H1 (cell line): ENCODE measurements around the gene NTN5. TPM values are rescaled to one million over a fixed set of nuclear protein-coding genes. Genes with fewer than 3 reads are reported as not detected.

Experiments used
- CTCF ChIA-PET: fragments of 300-600 bp; sonication (Branson Sonifier 250); formaldehyde crosslinking; loops from one replicate; lab custom pipeline; 2021; ENCODE audit not compliant: partially characterized antibody; lab: Charles Lee
- POLR2A ChIA-PET: fragments of 300-600 bp; sonication (Branson Sonifier 250); formaldehyde crosslinking; loops from one replicate; lab custom pipeline; 2021; ENCODE audit warnings: inconsistent platforms; ENCODE audit not compliant: partially characterized antibody; lab: Charles Lee
- DNase-seq, 2 experiments: peaks; one replicate each; pipeline versions ENCODE4 v3.0.0 to v3.0.0-alpha.2; 2010 to 2022; ENCODE audit warnings: low spot score in 2 of 2, low read depth in 1 of 2, mixed read lengths in 1 of 2
- FAIRE-seq: peaks from 2 replicates; lab custom pipeline; 2011; peaks lifted over from hg19 to GRCh38; lab: Jason Lieb, UNC
- H2AFZ ChIP-seq: 2 replicates; pipeline ENCODE4 v1.8.1; 2012; ENCODE audit warnings: low read length, inconsistent platforms
- H2AK5ac ChIP-seq: 2 replicates; pipeline ENCODE4 v1.6.1; 2013; ENCODE audit warnings: low read depth, low read length
- H2BK120ac ChIP-seq: replicated peaks from 2 replicates; pipeline ENCODE3; 2013; ENCODE audit warnings: low read depth, low read length, inconsistent platforms
- H2BK12ac ChIP-seq: 2 replicates; pipeline ENCODE4 v1.6.1; 2013; ENCODE audit warnings: low read depth, low read length
- H2BK15ac ChIP-seq: 2 replicates; pipeline ENCODE4 v1.6.1; 2013; ENCODE audit warnings: low read length
- H2BK20ac ChIP-seq: 2 replicates; pipeline ENCODE4 v1.6.1; 2013; ENCODE audit warnings: low read length
- H2BK5ac ChIP-seq: 2 replicates; pipeline ENCODE4 v1.6.1; 2013; ENCODE audit warnings: low read depth, low read length
- H3K14ac ChIP-seq: 2 replicates; pipeline ENCODE4 v1.6.1; 2013; ENCODE audit warnings: inconsistent platforms; ENCODE audit not compliant: insufficient read length
- H3K18ac ChIP-seq: 2 replicates; pipeline ENCODE4 v1.6.1; 2013; ENCODE audit warnings: low read length; ENCODE audit errors: extremely low read depth
- H3K23ac ChIP-seq: 2 replicates; pipeline ENCODE4 v1.6.1; 2013; ENCODE audit warnings: inconsistent platforms; ENCODE audit not compliant: insufficient read length
- H3K23me2 ChIP-seq: 2 replicates; pipeline ENCODE4 v1.6.1; 2013; ENCODE audit warnings: low read depth, low read length
- H3K27ac ChIP-seq: 2 replicates; pipeline ENCODE4 v1.6.1; 2011; ENCODE audit warnings: low read depth, low read length, inconsistent platforms
- H3K27me3 ChIP-seq, 4 experiments: replicated peaks in 1 of 4; 1 replicate in 1 of 4; 2 replicates in 3 of 4; pipeline versions ENCODE4 v1.6.1 to v1.8.1; 2011 to 2013; ENCODE audit warnings: low read length in 3 of 4, mild to moderate bottlenecking in 3 of 4, inconsistent platforms in 2 of 4, mixed read lengths in 2 of 4, moderate library complexity in 1 of 4; ENCODE audit not compliant: control insufficient read depth in 3 of 4, insufficient read depth in 3 of 4; ENCODE audit errors: extremely low read depth in 1 of 4
- H3K36me3 ChIP-seq, 4 experiments: 2 replicates each; pipeline versions ENCODE4 v1.6.1 to v1.8.1; 2011 to 2013; ENCODE audit warnings: mild to moderate bottlenecking in 4 of 4, low read length in 3 of 4, moderate library complexity in 2 of 4, control low read depth in 1 of 4, inconsistent platforms in 1 of 4; ENCODE audit not compliant: insufficient read depth in 4 of 4, control insufficient read depth in 2 of 4
- H3K4ac ChIP-seq: replicated peaks from 2 replicates; pipeline ENCODE3; 2013; ENCODE audit warnings: low read length, low read depth, mixed read lengths, inconsistent platforms; ENCODE audit not compliant: insufficient read length
- H3K4me1 ChIP-seq, 4 experiments: replicated peaks in 1 of 4; 1 replicate in 1 of 4; 2 replicates in 3 of 4; pipeline versions ENCODE4 v1.6.1 to v1.8.1; 2011 to 2013; ENCODE audit warnings: low read length in 3 of 4, inconsistent platforms in 2 of 4, mixed read lengths in 1 of 4; ENCODE audit not compliant: insufficient read depth in 4 of 4, control insufficient read depth in 3 of 4
- H3K4me2 ChIP-seq, 2 experiments: 2 replicates each; pipeline versions ENCODE4 v1.6.1 to v1.8.1; 2011 to 2013; ENCODE audit warnings: low read depth in 2 of 2, low read length in 2 of 2, control low read depth in 1 of 2, inconsistent platforms in 1 of 2, mild to moderate bottlenecking in 1 of 2; ENCODE audit not compliant: insufficient read depth in 1 of 2
- H3K4me3 ChIP-seq, 4 experiments: fragments of 200-600, 300-600 bp in 1 of 4; sonication (generic), shearing (Covaris generic), sonication (Bioruptor Twin) in 1 of 4; 2 replicates each; pipeline versions ENCODE4 v1.5.1 to v1.8.1; 2011 to 2016; ENCODE audit warnings: low read length in 4 of 4, low read depth in 3 of 4, control low read depth in 2 of 4, inconsistent platforms in 2 of 4, mild to moderate bottlenecking in 2 of 4, mixed read lengths in 1 of 4, moderate library complexity in 1 of 4; ENCODE audit not compliant: insufficient read depth in 2 of 4; ENCODE audit errors: extremely low read depth in 1 of 4
- H3K56ac ChIP-seq: replicated peaks from 2 replicates; pipeline ENCODE3; 2013; ENCODE audit warnings: low read depth, mild to moderate bottlenecking, mixed read lengths, low read length, inconsistent platforms; ENCODE audit not compliant: insufficient read length
- H3K79me1 ChIP-seq: 2 replicates; pipeline ENCODE4 v1.6.1; 2013; ENCODE audit warnings: low read depth, low read length, control low read depth
- H3K79me2 ChIP-seq, 2 experiments: 2 replicates each; pipeline versions ENCODE4 v1.6.1 to v1.8.1; 2012 to 2013; ENCODE audit warnings: low read length in 2 of 2, mild to moderate bottlenecking in 2 of 2, inconsistent platforms in 1 of 2; ENCODE audit not compliant: insufficient read depth in 2 of 2, control insufficient read depth in 1 of 2
- H3K9ac ChIP-seq, 4 experiments: replicated peaks in 1 of 4; 1 replicate in 1 of 4; 2 replicates in 3 of 4; pipeline versions ENCODE4 v1.6.1 to v1.8.1; 2011 to 2013; ENCODE audit warnings: low read depth in 3 of 4, low read length in 3 of 4, control low read depth in 2 of 4, mild to moderate bottlenecking in 2 of 4, moderate library complexity in 2 of 4, inconsistent platforms in 1 of 4; ENCODE audit errors: extremely low read depth in 1 of 4
- H3K9me3 ChIP-seq, 2 experiments: 2 replicates each; pipeline versions ENCODE4 v1.6.1 to v1.8.1; 2012 to 2013; ENCODE audit warnings: mild to moderate bottlenecking in 2 of 2, moderate library complexity in 2 of 2, control low read depth in 1 of 2, inconsistent platforms in 1 of 2, low read depth in 1 of 2, low read length in 1 of 2, mixed read lengths in 1 of 2; ENCODE audit not compliant: insufficient read depth in 2 of 2
- H4K20me1 ChIP-seq, 2 experiments: replicated peaks in 1 of 2; 2 replicates each; pipeline versions ENCODE3 to v1.8.1; 2011 to 2013; ENCODE audit warnings: inconsistent platforms in 2 of 2, low read length in 2 of 2, mild to moderate bottlenecking in 1 of 2; ENCODE audit not compliant: insufficient read depth in 2 of 2, control insufficient read depth in 1 of 2
- H4K5ac ChIP-seq: 2 replicates; pipeline ENCODE4 v1.6.1; 2013; ENCODE audit warnings: low read length, low read depth, mixed read lengths, inconsistent platforms; ENCODE audit not compliant: insufficient read length
- H4K8ac ChIP-seq: 2 replicates; pipeline ENCODE4 v1.8.0; 2013; ENCODE audit warnings: mild to moderate bottlenecking, moderate library complexity, low read length, inconsistent platforms; ENCODE audit not compliant: insufficient read depth; ENCODE audit errors: extremely low read depth
- H4K91ac ChIP-seq: replicated peaks from 2 replicates; pipeline ENCODE3; 2013; ENCODE audit warnings: low read length, mixed read lengths, inconsistent platforms; ENCODE audit not compliant: insufficient read length
- BACH1 ChIP-seq: IDR thresholded peaks from 2 replicates; pipeline ENCODE4 v1.6.1; 2012; ENCODE audit warnings: low read length, improper control_type of control experiment
- BRCA1 ChIP-seq: IDR thresholded peaks from 2 replicates; pipeline ENCODE4 v1.6.1; 2012; ENCODE audit warnings: low read depth, low read length, improper control_type of control experiment
- CBX8 ChIP-seq: fragments of 300-800, 300-1000 bp; sonication (generic); IDR thresholded peaks from 2 replicates; pipeline ENCODE4 v1.7.1; 2016; ENCODE audit warnings: low read depth, low read length, borderline replicate concordance
- KDM4A ChIP-seq: IDR thresholded peaks from one replicate; pipeline ENCODE4 v1.7.1; 2012; ENCODE audit warnings: low read depth, mild to moderate bottlenecking, moderate library complexity, low read length, inconsistent platforms; ENCODE audit not compliant: severe bottlenecking
- MAX ChIP-seq: IDR thresholded peaks from 2 replicates; pipeline ENCODE4 v1.6.1; 2012; ENCODE audit warnings: inconsistent platforms
- NANOG ChIP-seq: IDR thresholded peaks from 2 replicates; pipeline ENCODE4 v1.6.1; 2011; ENCODE audit warnings: low read length, low read depth, mild to moderate bottlenecking, inconsistent platforms; ENCODE audit not compliant: insufficient read depth, poor library complexity, severe bottlenecking
- POLR2A ChIP-seq, 2 experiments: IDR thresholded peaks; 1 replicate in 1 of 2; 2 replicates in 1 of 2; pipeline ENCODE4 v1.6.1; 2011; ENCODE audit warnings: low read depth in 2 of 2, low read length in 2 of 2, mild to moderate bottlenecking in 2 of 2; ENCODE audit errors: control extremely low read depth in 1 of 2
- POLR2AphosphoS5 ChIP-seq: IDR thresholded peaks from 2 replicates; pipeline ENCODE4 v1.6.1; 2011; ENCODE audit warnings: low read depth, low read length
- SIX5 ChIP-seq: IDR thresholded peaks from 2 replicates; pipeline ENCODE4 v1.6.1; 2011; ENCODE audit warnings: mild to moderate bottlenecking, low read depth, low read length
- SP4 ChIP-seq: IDR thresholded peaks from 2 replicates; pipeline ENCODE4 v1.6.1; 2012; ENCODE audit warnings: low read length, inconsistent platforms
- TCF12 ChIP-seq: IDR thresholded peaks from 2 replicates; pipeline ENCODE4 v1.6.1; 2011; ENCODE audit warnings: low read depth, mild to moderate bottlenecking, low read length
- TEAD4 ChIP-seq: IDR thresholded peaks from 2 replicates; pipeline ENCODE4 v1.6.1; 2012; ENCODE audit warnings: low read depth, low read length, inconsistent platforms, mixed read lengths
- WGBS, 2 experiments: shearing (Covaris generic) in 1 of 2; methylation state at CpG; one replicate each; pipeline versions ENCODE4 v1.1.6 to v1.1.7; 2013 to 2015; ENCODE audit warnings: low lambda C conversion rate in 2 of 2, mixed read lengths in 2 of 2, inconsistent platforms in 1 of 2, low coverage in 1 of 2, missing lambda C conversion rate in 1 of 2; ENCODE audit not compliant: insufficient replicate concordance in 2 of 2, insufficient coverage in 1 of 2, insufficient read length in 1 of 2; ENCODE audit errors: extremely low coverage in 1 of 2, missing lambda C conversion rate in 1 of 2; 5-methylcytosine and 5-hydroxymethylcytosine counted together
- polyA plus RNA-seq, 7 experiments: library from polyadenylated mRNA; depleted of rRNA in 3 of 7; stranded (reverse) in 5 of 7; unstranded in 2 of 7; fragments of >200 nt in 5 of 7; fragments of 200-250 nt in 2 of 7; gene quantifications; 1 replicate in 5 of 7; 2 replicates in 1 of 7; 4 replicates in 1 of 7; pipeline versions ENCODE4 v1.2.1 to v1.2.3, GENCODE V29; 2011 to 2013; ENCODE audit warnings: missing spikeins in 2 of 7, mixed read lengths in 2 of 7
- total RNA-seq: library from RNA; stranded (reverse); fragmentation: NEBNext Ultra II Directional; extraction: Animal tissue kit (Norgen Biotek cat#: 25700); gene quantifications from 2 replicates; pipeline ENCODE4 v1.2.1, GENCODE V29; 2021

The NTN5 gene
- total and polyA plus RNA-seq, 2 of the 8 experiments (the other 6 are each of a cell fraction or from before 2014, with no cell fraction given): 0.47 to 0.85 TPM

GRCh38 chr19:48624791-48625723 is 47.8 kb downstream of the NTN5 start:
- H2AK5ac ChIP-seq: peak overlapping the region; percentile 49; the same call in 1 of the 2 replicates
- peak overlapping the region; percentile 93 for H3K18ac ChIP-seq
- no peak overlapping the region for H2AFZ ChIP-seq
- H2BK20ac ChIP-seq: no peak overlapping the region
- H3K4me3 ChIP-seq: peak overlapping the region; percentile 53 to 87 (median 80)
- no peaks in the 10 kb centered on the region for H3K9me3 ChIP-seq
- DNase-seq (no peak), FAIRE-seq (no peak)
- no peak overlapping the region for H4K91ac ChIP-seq
- peaks cover 0 to 11% (median 1%) of the 10 kb centered on the region in 4 experiments; a peak in 1 of 8 replicates for H3K36me3 ChIP-seq
- peak overlapping the region; percentile 75 to 82 for H3K4me2 ChIP-seq
- ChIA-PET CTCF (no interaction called here), POLR2A (interaction anchor here (27.0 to 30.9 kb wide), 2 partner anchors 2 to 12 kb away, joined by 788 read pairs; partner anchors contain the start of genes DBP, FAM83E, RPL18 and SPACA4)
- peaks cover 3 to 17% (median 9%) of the 10 kb centered on the region in 4 experiments for H3K4me1 ChIP-seq
- H3K27me3 ChIP-seq: no peaks in the 10 kb centered on the region
- peak overlapping the region; percentile 35 to 70 (median 66) for H3K9ac ChIP-seq
- peak overlapping the region; percentile 48 for H4K5ac ChIP-seq
- 51% methylated on average over 20 of the region's 24 CpGs; no CpG with 5 or more reads in 1 of the 2 experiments for WGBS, 2 experiments
- H2BK5ac ChIP-seq: peak overlapping the region; percentile 90; the same call in 1 of the 2 replicates
- peak overlapping the region; percentile 80 for H3K4ac ChIP-seq
- H2BK12ac ChIP-seq: peak overlapping the region; percentile 39; the same call in 1 of the 2 replicates
- H3K14ac ChIP-seq: no peak overlapping the region
- H3K23me2 ChIP-seq: peaks cover 17% of the 10 kb centered on the region
- peak overlapping the region; percentile 92 for H3K56ac ChIP-seq
- H3K27ac ChIP-seq: 0 out of 2 replicates have a peak overlapping the region, but pooled peaks have one; percentile 47
- no peak overlapping the region for H4K8ac ChIP-seq
- no peak overlapping the region for H2BK15ac ChIP-seq
- H3K79me2 ChIP-seq: peaks cover 0 to 15% of the 10 kb centered on the region in 2 experiments; a peak in 3 of 4 replicates
- H4K20me1 ChIP-seq: peaks cover 2 to 8% of the 10 kb centered on the region in 2 experiments
- no peak overlapping the region for H2BK120ac ChIP-seq
- H3K79me1 ChIP-seq: no peaks in the 10 kb centered on the region; the same call in 1 of the 2 replicates
- no peak overlapping the region for H3K23ac ChIP-seq
- TF ChIP-seq MAX: no peak
- no peak for TF ChIP-seq KDM4A
- TF ChIP-seq BRCA1: no peak
- no peak for TF ChIP-seq NANOG
- no peak for TF ChIP-seq TCF12
- TF ChIP-seq CBX8: no peak
- TF ChIP-seq POLR2AphosphoS5: peak; percentile 80
- 0 out of 2 replicates have a peak, but pooled peaks have one; percentile 18 for TF ChIP-seq TEAD4
- TF ChIP-seq POLR2A (IDR thresholded peaks at IDR 0.05; ENCODE audit: control extremely low read depth in 1 of 2, low read depth in 2 of 2, low read length in 2 of 2): peak in 1 of 2 experiments; percentile 78; a peak in 1 of 3 replicates
- TF ChIP-seq BACH1: no peak
- TF ChIP-seq SP4: no peak
- no peak for TF ChIP-seq SIX5
